Natural killer cell treated with Interleukin-12 subunit alpha and Interleukin-12 subunit beta and Interleukin-15 and Interleukin-18, amount 100 ng/mL, for 72 hours (primary cell): ENCODE data around the gene CYP17A1. TPM values are rescaled to one million over a fixed set of nuclear protein-coding genes. Genes with fewer than 3 reads are reported as not detected.

Source experiments
- ATAC-seq, 2 donors: fragments of 150-1000 bp; cut with Tn5 transposase in 1 of 2; sonication (Bioruptor Pico), chemical (Tn5 transposase) in 1 of 2; 2 replicates each; pipeline ENCODE4 v1.10.0; 2021
- DNase-seq: peaks from one replicate; pipeline ENCODE4 v3.0.0; 2022; ENCODE audit warnings: low spot score
- H3K27ac Mint-ChIP-seq, 2 donors: 1 replicate in 1 of 2; 2 replicates in 1 of 2; pipeline ENCODE4 v1.8.0; 2022; ENCODE audit warnings: mixed read lengths in 2 of 2, mild to moderate bottlenecking in 1 of 2, moderate library complexity in 1 of 2
- H3K27me3 Mint-ChIP-seq, 2 donors: 1 replicate in 1 of 2; 2 replicates in 1 of 2; pipeline ENCODE4 v1.8.0; 2022; ENCODE audit warnings: mixed read lengths in 2 of 2
- H3K36me3 Mint-ChIP-seq: one replicate; pipeline ENCODE4 v1.8.0; 2022; ENCODE audit warnings: mixed read lengths
- H3K4me1 Mint-ChIP-seq, 2 donors: 1 replicate in 1 of 2; 2 replicates in 1 of 2; pipeline ENCODE4 v1.8.0; 2022; ENCODE audit warnings: low read depth in 2 of 2, mixed read lengths in 2 of 2, mild to moderate bottlenecking in 1 of 2
- H3K4me3 Mint-ChIP-seq: one replicate; pipeline ENCODE4 v1.8.0; 2022; ENCODE audit warnings: mixed read lengths
- H3K9me3 Mint-ChIP-seq: 2 replicates; pipeline ENCODE4 v1.8.0; 2022; ENCODE audit warnings: mixed read lengths
- total RNA-seq, 2 donors: library from RNA; stranded (reverse); gene quantifications; one replicate each; pipeline ENCODE4 v1.2.3, GENCODE V29; 2022

The CYP17A1 gene
- total RNA-seq, 2 donors from 2014 or later: not detected

DNA sequence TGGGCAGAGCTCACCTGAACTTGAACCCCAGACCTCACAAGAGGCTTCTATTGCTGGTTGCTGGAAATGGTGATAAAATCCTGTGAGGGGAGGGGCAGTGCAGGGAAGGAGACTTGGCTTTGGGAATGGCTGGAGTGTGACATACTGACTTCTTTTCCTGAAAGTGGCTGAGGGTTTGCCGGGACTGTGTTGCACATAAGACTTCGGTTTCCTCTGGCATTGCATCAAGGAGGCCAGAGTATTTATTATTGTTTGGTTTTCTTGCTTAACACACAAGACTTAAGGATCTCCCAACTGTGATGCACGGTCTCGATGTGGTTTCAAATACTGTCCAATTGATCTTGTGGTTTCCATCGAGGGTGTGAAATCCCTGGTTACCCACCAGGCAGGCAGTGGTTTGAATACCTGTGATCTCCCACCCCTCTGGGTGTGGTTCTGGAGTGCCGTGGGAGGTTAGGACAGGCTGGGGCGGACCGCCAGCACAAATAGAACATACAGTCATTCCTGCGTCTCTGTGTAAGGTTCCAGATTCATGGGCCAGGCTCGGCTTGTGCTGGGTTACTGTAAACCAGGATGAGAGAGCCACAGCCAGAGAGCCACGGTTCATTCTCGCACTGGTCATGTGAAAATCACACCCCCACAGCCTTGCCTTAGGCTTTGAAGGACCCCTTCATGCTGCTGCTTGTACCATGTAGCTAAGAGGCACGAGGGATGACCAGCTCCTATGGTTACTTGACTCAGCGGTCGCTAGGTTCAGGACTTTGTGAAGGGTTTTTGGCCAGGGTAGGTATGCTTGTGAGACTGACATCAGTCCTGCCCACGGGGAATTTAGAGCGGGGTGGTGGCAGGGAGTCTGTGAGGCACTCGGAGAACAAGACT is 54.3 kb downstream of the CYP17A1 start:
- H3K27ac Mint-ChIP-seq: peak overlapping the region; percentile 35 to 73
- H3K9me3 Mint-ChIP-seq: no peaks in the 10 kb centered on the region
- peaks cover 63% of the 10 kb centered on the region in 2 donors for H3K4me1 Mint-ChIP-seq
- no peaks in the 10 kb centered on the region for H3K27me3 Mint-ChIP-seq
- no peak for DNase-seq
- ATAC-seq: peak in 1 of 2 donors; percentile 50
- H3K36me3 Mint-ChIP-seq: no peaks in the 10 kb centered on the region
- peak overlapping the region; percentile 2 for H3K4me3 Mint-ChIP-seq

GRCh38 chr10:102781921-102782557 is 55.2 kb downstream of the CYP17A1 start:
- ATAC-seq: no peak
- no peak for DNase-seq
- Mint-ChIP-seq H3K9me3 (no peaks in the 10 kb centered on the region), H3K27ac (peak overlapping the region in 1 of 2 donors; percentile 73), H3K27me3 (no peaks in the 10 kb centered on the region), H3K4me1 (peaks cover 59 to 60% of the 10 kb centered on the region in 2 donors), H3K36me3 (no peaks in the 10 kb centered on the region), H3K4me3 (no peak overlapping the region)

GRCh38 chr10:102781090-102781920 is 55.9 kb downstream of the CYP17A1 start:
- Mint-ChIP-seq H3K36me3 (no peaks in the 10 kb centered on the region), H3K27me3 (no peaks in the 10 kb centered on the region), H3K27ac (peak overlapping the region in 1 of 2 donors; percentile 58), H3K4me1 (peaks cover 52 to 57% of the 10 kb centered on the region in 2 donors), H3K9me3 (no peaks in the 10 kb centered on the region), H3K4me3 (no peak overlapping the region)
- ATAC-seq (no peak), DNase-seq (no peak)

Other genes with a start within 250 kb of the CYP17A1 start
- gene TRIM8, start 192.9 kb downstream of the CYP17A1 start, total RNA-seq: 10 to 100 TPM; 50.2 to 78.5 TPM
- 1 to 10 TPM; 3.0 to 4.5 TPM for gene ARL3, start 123.0 kb downstream of the CYP17A1 start, total RNA-seq
- gene SFXN2, start 122.8 kb downstream of the CYP17A1 start, total RNA-seq: 10 to 100 TPM; 13.2 to 39.6 TPM
- gene WBP1L, start 93.5 kb downstream of the CYP17A1 start, total RNA-seq: 10 to 100 TPM; 21.0 to 33.1 TPM
- gene BORCS7, start 16.8 kb upstream of the CYP17A1 start, total RNA-seq: 1 to 10 TPM; 6.5 to 9.0 TPM
- gene AS3MT, start 32.1 kb upstream of the CYP17A1 start, total RNA-seq: under 1 TPM in 1 of 2 donors, not detected in 1; 0.43 TPM
- 10 to 100 TPM in 1 of 2 donors, 1 to 10 TPM in 1; 6.2 to 11.2 TPM for gene CNNM2, start 80.9 kb upstream of the CYP17A1 start, total RNA-seq